Retinal pigment epithelial cell (primary cell): ENCODE data around the gene TMEM141.
A peak's percentile ranks its signal among the peaks of the same experiment; 100 is the strongest.
"Not testable (repeated sequence)": the region's sequence is repeated elsewhere in the genome, so short reads cannot be mapped to it uniquely, and the experiment has no call there.

Source experiments
- DNase-seq: peaks from one replicate; pipeline ENCODE4 v3.0.0-alpha.2; 2010; ENCODE audit warnings: low read depth
- H3K4me3 ChIP-seq: 2 replicates; pipeline ENCODE4 v1.5.1; 2011; ENCODE audit warnings: mild to moderate bottlenecking, low read length, control low read depth, moderate library complexity
- CTCF ChIP-seq: conservative IDR thresholded peaks from 2 replicates; pipeline ENCODE4 v1.5.1; 2011; ENCODE audit warnings: low read depth, low read length, control low read depth, inconsistent platforms

TMEM141 gene

GRCh38 chr9:136786451-136786850 lies 4.7 kb upstream of the TMEM141 start:
- TF ChIP-seq CTCF = no peak
- DNase-seq = no peak
- H3K4me3 ChIP-seq = no peak overlapping the region

- DNase-seq, H3K4me3 ChIP-seq: not testable (repeated sequence)
These were observed 4.2 kb upstream of the TMEM141 start for GRCh38 chr9:136786983-136787382.

- no peak for DNase-seq
- no peak overlapping the region for H3K4me3 ChIP-seq
- TF ChIP-seq CTCF = peak; percentile 69
These were observed 3.3 kb upstream of the TMEM141 start for GRCh38 chr9:136787690-136788400.

GRCh38 chr9:136788644-136789522 lies 2.3 kb upstream of the TMEM141 start:
- H3K4me3 ChIP-seq, DNase-seq: not testable (repeated sequence)

- DNase-seq = no peak
- no peak overlapping the region for H3K4me3 ChIP-seq
- TF ChIP-seq CTCF = no peak
These were observed 1.6 kb upstream of the TMEM141 start for GRCh38 chr9:136789523-136789937.

- peak overlapping the region; percentile 71 for H3K4me3 ChIP-seq
- DNase-seq = no peak
- TF ChIP-seq CTCF = peak; percentile 84
These were observed 552 bp downstream of the TMEM141 start for GRCh38 chr9:136791516-136792276.

GRCh38 chr9:136792321-136793085 lies 1.4 kb downstream of the TMEM141 start:
- no peak for DNase-seq
- no peak for TF ChIP-seq CTCF
- H3K4me3 ChIP-seq = no peak overlapping the region
